Endothelial cell of umbilical vein (primary cell): Measurements from ENCODE around the gene TAF4B. TPM values are rescaled to one million over a fixed set of nuclear protein-coding genes. Genes with fewer than 3 reads are reported as not detected.

Source experiments
- BruUV-seq: library from RNA; stranded (reverse); fragments of 400-500 nt; replicated peaks from 2 replicates; lab custom pipeline; 2021; lab: Mats Ljungman, UMichigan
- CTCF ChIA-PET: fragments of 300-600, 350-600 bp; sonication (Branson Sonifier 250); formaldehyde crosslinking; loops from one replicate; lab custom pipeline; 2021; ENCODE audit warnings: antibody characterized with exemption, inconsistent platforms; lab: Charles Lee
- POLR2A ChIA-PET: fragments of 300-600, 350-600 bp; sonication (Branson Sonifier 250); formaldehyde crosslinking; loops from one replicate; lab custom pipeline; 2021; ENCODE audit warnings: antibody characterized with exemption, inconsistent platforms; lab: Charles Lee
- DNase-seq: peaks from one replicate; pipeline ENCODE4 v3.0.0-alpha.2; 2011; ENCODE audit warnings: low read depth, low spot score
- FAIRE-seq: peaks from 2 replicates; lab custom pipeline; 2011; peaks lifted over from hg19 to GRCh38; lab: Jason Lieb, UNC
- H2AFZ ChIP-seq: 2 replicates; pipeline ENCODE4 v1.6.0; 2012; ENCODE audit warnings: low read depth, low read length, control low read depth, inconsistent platforms
- H3K27ac ChIP-seq: 2 replicates; pipeline ENCODE4 v1.5.1; 2011; ENCODE audit warnings: low read depth, mild to moderate bottlenecking, control low read depth, low read length, moderate library complexity; ENCODE audit not compliant: insufficient read depth
- H3K27me3 ChIP-seq, 2 experiments: 2 replicates each; pipeline versions ENCODE4 v1.6.0 to v1.6.1; 2011; ENCODE audit warnings: low read length in 2 of 2, mixed read lengths in 1 of 2; ENCODE audit not compliant: control insufficient read depth in 2 of 2, insufficient read depth in 2 of 2
- H3K36me3 ChIP-seq, 2 experiments: 2 replicates in 1 of 2; 3 replicates in 1 of 2; pipeline ENCODE4 v1.5.1; 2011; ENCODE audit warnings: low read length in 2 of 2, mild to moderate bottlenecking in 1 of 2, moderate library complexity in 1 of 2; ENCODE audit not compliant: control insufficient read depth in 2 of 2, insufficient read depth in 2 of 2; ENCODE audit errors: extremely low read depth in 1 of 2
- H3K4me1 ChIP-seq: 3 replicates; pipeline ENCODE4 v1.5.1; 2011; ENCODE audit warnings: mild to moderate bottlenecking, low read length; ENCODE audit not compliant: control insufficient read depth, insufficient read depth; ENCODE audit errors: extremely low read depth
- H3K4me2 ChIP-seq: 2 replicates; pipeline ENCODE4 v1.6.1; 2011; ENCODE audit warnings: low read length, control low read depth, mixed read lengths; ENCODE audit not compliant: insufficient read depth
- H3K4me3 ChIP-seq, 3 experiments: fragments of 200-600 bp in 1 of 3; sonication (generic), shearing (Covaris generic) in 1 of 3; replicated peaks in 1 of 3; 2 replicates each; pipeline ENCODE4 v1.5.1; 2011 to 2016; ENCODE audit warnings: control low read depth in 3 of 3, low read length in 3 of 3, mild to moderate bottlenecking in 2 of 3, inconsistent platforms in 1 of 3, low read depth in 1 of 3, moderate library complexity in 1 of 3; ENCODE audit not compliant: insufficient read depth in 1 of 3
- H3K79me2 ChIP-seq: 2 replicates; pipeline ENCODE4 v1.6.0; 2012; ENCODE audit warnings: low read length, inconsistent platforms; ENCODE audit not compliant: control insufficient read depth, insufficient read depth
- H3K9ac ChIP-seq: replicated peaks from 2 replicates; pipeline ENCODE3; 2011; ENCODE audit warnings: low read length, control low read depth; ENCODE audit not compliant: insufficient read depth; ENCODE audit errors: extremely low read depth
- H3K9me1 ChIP-seq: replicated peaks from 3 replicates; pipeline ENCODE4 v1.6.0; 2011; ENCODE audit warnings: mild to moderate bottlenecking, low read length; ENCODE audit not compliant: control insufficient read depth, insufficient read depth; ENCODE audit errors: extremely low read depth
- H3K9me3 ChIP-seq: replicated peaks from 2 replicates; pipeline ENCODE4 v1.5.1; 2012; ENCODE audit warnings: low read length, inconsistent platforms; ENCODE audit not compliant: control insufficient read depth, insufficient read depth
- H4K20me1 ChIP-seq: replicated peaks from 2 replicates; pipeline ENCODE3; 2011; ENCODE audit warnings: mild to moderate bottlenecking, low read length; ENCODE audit not compliant: control insufficient read depth, insufficient read depth; ENCODE audit errors: extremely low read depth
- EZH2 ChIP-seq: IDR thresholded peaks from 2 replicates; pipeline ENCODE4 v1.6.1; 2012; ENCODE audit warnings: borderline replicate concordance, low read depth, mild to moderate bottlenecking, moderate library complexity, low read length, inconsistent platforms; ENCODE audit not compliant: severe bottlenecking
- GATA2 ChIP-seq: IDR thresholded peaks from 2 replicates; pipeline ENCODE4 v1.7.0; 2011; ENCODE audit warnings: low read depth, mild to moderate bottlenecking, moderate library complexity, mixed read lengths, low read length; ENCODE audit not compliant: insufficient read length, insufficient read depth
- JUN ChIP-seq: IDR thresholded peaks from 2 replicates; pipeline ENCODE4 v1.6.1; 2011; ENCODE audit warnings: borderline replicate concordance, low read depth; ENCODE audit not compliant: insufficient read length, insufficient read depth
- MYC ChIP-seq: IDR thresholded peaks from one replicate; pipeline ENCODE4 v1.6.1; 2011; ENCODE audit warnings: mild to moderate bottlenecking, low read depth, low read length
- POLR2A ChIP-seq: IDR thresholded peaks from 2 replicates; pipeline ENCODE4 v1.6.1; 2012; ENCODE audit warnings: low read depth, mild to moderate bottlenecking, control low read depth, low read length
- POLR2AphosphoS5 ChIP-seq: IDR thresholded peaks from 2 replicates; pipeline ENCODE4 v1.6.1; 2012; ENCODE audit warnings: low read depth, mild to moderate bottlenecking, control low read depth, low read length, moderate library complexity; ENCODE audit not compliant: insufficient read depth
- dilution Hi-C: fragments of 300-500 bp; cut with MboI; formaldehyde crosslinking; loops from one replicate; pipeline ENCODE4 v1.15.0; 2019; ENCODE audit warnings: low sequenced_read_pairs; ENCODE audit not compliant: extremely low pct_ligation_motif_present
- intact Hi-C: fragments of 100-400 bp; cut with micrococcal nuclease; formaldehyde crosslinking; loops from one replicate; pipeline ENCODE4 v1.10.0; 2022
- polyA plus RNA-seq, 4 experiments: library from polyadenylated mRNA; depleted of rRNA in 3 of 4; stranded (reverse) in 3 of 4; unstranded in 1 of 4; fragments of >200 nt; gene quantifications; 2 replicates each; pipeline versions ENCODE4 v1.2.1 to v1.2.3, GENCODE V29; 2011 to 2012; ENCODE audit warnings: missing spikeins in 1 of 4
- total RNA-seq: library from RNA; stranded (reverse); gene quantifications from 2 replicates; pipeline ENCODE4 v1.2.3, GENCODE V29; 2021
- TF ChIP-seq, protein P1 (sequence below), 2 donors: IDR thresholded peaks; 1 replicate in 1 of 2; 2 replicates in 1 of 2; pipeline ENCODE4 v1.5.1; 2011; ENCODE audit warnings: low read length in 2 of 2, mild to moderate bottlenecking in 2 of 2, moderate library complexity in 2 of 2, control low read depth in 1 of 2, inconsistent platforms in 1 of 2, low read depth in 1 of 2; ENCODE audit not compliant: insufficient read depth in 1 of 2; ENCODE audit errors: extremely low read depth in 1 of 2

TAF4B gene
- total and polyA plus RNA-seq, 2 donors (not counting 3 experiments of a cell fraction or from before 2014, with no cell fraction given): 0.47 to 2.0 TPM

DNA sequence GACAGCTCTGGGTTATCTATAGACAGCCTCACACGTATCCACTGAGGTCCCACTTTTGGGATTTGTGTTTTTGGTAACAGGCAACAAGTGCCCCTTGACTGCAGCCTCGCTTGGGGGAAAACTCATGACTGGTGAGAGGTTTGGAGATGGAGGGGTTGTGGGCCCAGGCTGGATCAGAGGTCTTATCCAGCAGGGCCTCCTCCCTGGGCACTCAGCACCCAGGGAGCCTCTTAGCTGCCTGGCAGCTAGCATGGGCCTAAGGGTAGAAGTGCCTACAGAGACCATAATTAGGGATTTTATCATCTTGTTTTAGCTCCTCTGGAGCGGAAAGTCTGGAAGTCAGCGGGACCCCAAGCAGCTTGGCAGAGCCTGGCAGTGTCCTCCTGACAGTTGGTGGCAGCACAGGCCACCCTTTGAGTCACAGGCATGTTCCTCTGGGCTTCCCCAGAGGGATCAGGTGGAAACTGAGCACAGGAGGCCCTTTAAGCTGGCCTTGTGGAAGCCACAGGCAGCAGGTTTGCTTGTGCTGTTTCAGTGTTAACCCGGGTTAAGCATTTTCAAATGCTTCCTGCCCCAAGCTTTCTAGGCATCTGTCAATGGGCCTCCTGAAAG lies 179.1 kb downstream of the TAF4B start:
- Histone ChIP-seq H2AFZ (no peak overlapping the region), H3K27me3 (no peaks in the 10 kb centered on the region), H3K4me3 (no peak overlapping the region), H3K9me1 (no peaks in the 10 kb centered on the region), H3K9ac (no peak overlapping the region), H3K36me3 (no peaks in the 10 kb centered on the region), H4K20me1 (no peaks in the 10 kb centered on the region), H3K4me2 (no peak overlapping the region), H3K9me3 (no peaks in the 10 kb centered on the region), H3K27ac (no peak overlapping the region), H3K79me2 (no peaks in the 10 kb centered on the region), H3K4me1 (no peaks in the 10 kb centered on the region)
- POLR2A ChIA-PET: interaction anchor here (0.5 kb wide), 1 partner anchor 145 kb away, joined by 3 read pairs; no protein-coding TSS in a partner anchor
- intact Hi-C loops: loop anchor here (1.0 kb wide), 1 partner anchor 244 kb away; no protein-coding TSS in a partner anchor
- FAIRE-seq (peak; percentile 15), DNase-seq (peak; percentile 46)
- TF ChIP-seq EZH2: no peak
- TF ChIP-seq, protein P1, sequence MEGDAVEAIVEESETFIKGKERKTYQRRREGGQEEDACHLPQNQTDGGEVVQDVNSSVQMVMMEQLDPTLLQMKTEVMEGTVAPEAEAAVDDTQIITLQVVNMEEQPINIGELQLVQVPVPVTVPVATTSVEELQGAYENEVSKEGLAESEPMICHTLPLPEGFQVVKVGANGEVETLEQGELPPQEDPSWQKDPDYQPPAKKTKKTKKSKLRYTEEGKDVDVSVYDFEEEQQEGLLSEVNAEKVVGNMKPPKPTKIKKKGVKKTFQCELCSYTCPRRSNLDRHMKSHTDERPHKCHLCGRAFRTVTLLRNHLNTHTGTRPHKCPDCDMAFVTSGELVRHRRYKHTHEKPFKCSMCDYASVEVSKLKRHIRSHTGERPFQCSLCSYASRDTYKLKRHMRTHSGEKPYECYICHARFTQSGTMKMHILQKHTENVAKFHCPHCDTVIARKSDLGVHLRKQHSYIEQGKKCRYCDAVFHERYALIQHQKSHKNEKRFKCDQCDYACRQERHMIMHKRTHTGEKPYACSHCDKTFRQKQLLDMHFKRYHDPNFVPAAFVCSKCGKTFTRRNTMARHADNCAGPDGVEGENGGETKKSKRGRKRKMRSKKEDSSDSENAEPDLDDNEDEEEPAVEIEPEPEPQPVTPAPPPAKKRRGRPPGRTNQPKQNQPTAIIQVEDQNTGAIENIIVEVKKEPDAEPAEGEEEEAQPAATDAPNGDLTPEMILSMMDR (IDR thresholded peaks at IDR 0.05; ENCODE audit: extremely low read depth in 1 of 2, insufficient read depth in 1 of 2, low read depth in 1 of 2, low read length in 2 of 2): peak; percentile 35 to 53
- no TSS peak for BruUV-seq
- dilution Hi-C loops: no loop called here
- CTCF ChIA-PET: interaction anchor here (0.6 to 3.1 kb wide), 25 partner anchors 11 to 1345 kb away, joined by 3 to 45 read pairs (median 4); partner anchors contain the start of gene KCTD1

DNA sequence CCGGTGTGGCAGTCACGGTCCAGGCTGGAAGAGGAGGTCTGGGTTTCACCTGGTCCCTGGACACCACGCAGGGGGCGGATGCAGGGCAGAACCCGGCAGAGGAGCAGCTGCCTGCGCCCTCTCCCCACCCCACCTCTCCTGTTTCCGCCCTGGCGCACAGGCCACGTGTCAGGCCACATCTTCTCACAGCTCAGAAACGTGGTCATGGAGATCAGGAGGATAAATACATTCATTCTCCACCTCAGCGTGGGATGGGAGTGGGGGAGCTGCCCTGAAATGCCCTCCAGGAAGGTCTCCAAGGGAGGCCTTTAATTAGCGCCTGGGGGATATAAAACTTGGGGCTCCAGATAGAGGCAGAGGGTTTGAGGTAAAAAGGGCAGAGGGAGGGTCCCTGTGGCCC lies 180.1 kb downstream of the TAF4B start:
- POLR2A ChIA-PET: interaction anchor here (0.7 kb wide), 1 partner anchor 736 kb away, joined by 3 read pairs; no protein-coding TSS in a partner anchor
- dilution Hi-C loops (no loop called here), intact Hi-C loops (no loop called here)
- H3K4me2 ChIP-seq: no peak overlapping the region
- H3K4me1 ChIP-seq: no peaks in the 10 kb centered on the region
- H3K27me3 ChIP-seq: no peaks in the 10 kb centered on the region
- no peaks in the 10 kb centered on the region for H3K9me1 ChIP-seq
- H4K20me1 ChIP-seq: no peaks in the 10 kb centered on the region
- TF ChIP-seq MYC: no peak
- TF ChIP-seq, protein P1 (IDR thresholded peaks at IDR 0.05; ENCODE audit: extremely low read depth in 1 of 2, insufficient read depth in 1 of 2, low read depth in 1 of 2, low read length in 2 of 2): no peak
- no peak for TF ChIP-seq POLR2A
- TF ChIP-seq GATA2: no peak
- no peak for TF ChIP-seq JUN
- TF ChIP-seq POLR2AphosphoS5: no peak
- no peak for TF ChIP-seq EZH2
- FAIRE-seq: no peak
- no peaks in the 10 kb centered on the region for H3K79me2 ChIP-seq
- H3K4me3 ChIP-seq: no peak overlapping the region
- no peak overlapping the region for H2AFZ ChIP-seq
- no peak overlapping the region for H3K27ac ChIP-seq
- no peaks in the 10 kb centered on the region for H3K9me3 ChIP-seq
- DNase-seq: no peak
- no peaks in the 10 kb centered on the region for H3K36me3 ChIP-seq
- BruUV-seq: no TSS peak
- H3K9ac ChIP-seq: no peak overlapping the region
- CTCF ChIA-PET: interaction anchor here (1.3 to 3.1 kb wide), 5 partner anchors 50 to 1194 kb away, joined by 4 to 45 read pairs (median 9); no protein-coding TSS in a partner anchor
